NCI-H128 (cell line): ENCODE results near the gene RNF207.

Experiments used
- DNase-seq: peaks from one replicate; lab custom pipeline; 2025; ENCODE audit not compliant: unreplicated experiment; lab: John Stamatoyannopoulos, UW

Gene RNF207

GRCh38 chr1:6174621-6175410 is 31.1 kb upstream of the RNF207 start:
- no peak for DNase-seq

GRCh38 chr1:6175411-6175828 is 30.5 kb upstream of the RNF207 start:
- DNase-seq = no peak

- no peak for DNase-seq
Measured at GRCh38 chr1:6176779-6177178, 29.1 kb upstream of the RNF207 start.

GRCh38 chr1:6177681-6178380 is 28.1 kb upstream of the RNF207 start:
- DNase-seq = no peak

GRCh38 chr1:6178751-6179563 is 27.0 kb upstream of the RNF207 start:
- no peak for DNase-seq

GRCh38 chr1:6179564-6180175 is 26.2 kb upstream of the RNF207 start:
- no peak for DNase-seq

- no peak for DNase-seq
Measured at GRCh38 chr1:6180268-6180706, 25.6 kb upstream of the RNF207 start, which contains the start of gene CHD5. Gene CHD5 (minus strand): TSS chr1:6180321. CDS start chr1:6180023, 298 bp downstream.

- no peak for DNase-seq
Measured at GRCh38 chr1:6180707-6181311, 25.1 kb upstream of the RNF207 start.

GRCh38 chr1:6181347-6181770 is 24.6 kb upstream of the RNF207 start:
- DNase-seq = no peak

GRCh38 chr1:6183520-6183989 is 22.4 kb upstream of the RNF207 start:
- no peak for DNase-seq

GRCh38 chr1:6184083-6184783 is 21.7 kb upstream of the RNF207 start:
- no peak for DNase-seq

- no peak for DNase-seq
Measured at GRCh38 chr1:6185151-6185550, 20.8 kb upstream of the RNF207 start.

GRCh38 chr1:6185635-6186382 is 20.1 kb upstream of the RNF207 start:
- DNase-seq = no peak

GRCh38 chr1:6188466-6188865 is 17.5 kb upstream of the RNF207 start:
- no peak for DNase-seq

GRCh38 chr1:6191968-6192367 is 14.0 kb upstream of the RNF207 start:
- DNase-seq = no peak

GRCh38 chr1:6197746-6198427 is 8.0 kb upstream of the RNF207 start:
- no peak for DNase-seq

GRCh38 chr1:6198646-6199297 is 7.1 kb upstream of the RNF207 start:
- DNase-seq = no peak
